GM12891 (cell line): ENCODE data around the gene GPLD1.

Experiments
- POLR2A ChIP-seq: IDR thresholded peaks from 2 replicates; pipeline ENCODE4 v1.6.1; 2011; ENCODE audit warnings: low read depth, low read length, control low read depth
- POLR2AphosphoS5 ChIP-seq: IDR thresholded peaks from 2 replicates; pipeline ENCODE4 v1.6.1; 2011; ENCODE audit warnings: low read depth, low read length, control low read depth

DNA sequence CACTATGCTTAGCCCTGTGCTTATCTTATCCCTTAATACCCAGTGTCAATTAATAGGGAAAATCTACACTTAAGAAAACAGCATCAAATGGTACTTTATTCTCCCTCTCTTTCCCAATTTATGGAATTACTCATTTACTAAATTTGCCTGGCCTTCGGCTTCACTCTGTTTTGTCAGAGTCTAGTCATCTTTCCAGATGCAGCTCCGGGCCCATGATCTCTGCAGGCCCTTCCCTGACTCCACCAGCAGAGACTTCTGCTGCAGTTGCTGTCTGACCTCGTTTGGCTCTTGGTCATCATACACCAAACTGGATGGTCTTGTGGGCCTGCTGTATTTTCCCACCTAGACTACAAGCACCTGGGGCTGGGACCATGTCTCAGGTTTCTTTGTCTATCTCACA is 59.3 kb downstream of the GPLD1 start:
- no peak for TF ChIP-seq POLR2A
- no peak for TF ChIP-seq POLR2AphosphoS5
